ENCODE measurements around the gene DUSP22.

DUSP22 gene

DNA sequence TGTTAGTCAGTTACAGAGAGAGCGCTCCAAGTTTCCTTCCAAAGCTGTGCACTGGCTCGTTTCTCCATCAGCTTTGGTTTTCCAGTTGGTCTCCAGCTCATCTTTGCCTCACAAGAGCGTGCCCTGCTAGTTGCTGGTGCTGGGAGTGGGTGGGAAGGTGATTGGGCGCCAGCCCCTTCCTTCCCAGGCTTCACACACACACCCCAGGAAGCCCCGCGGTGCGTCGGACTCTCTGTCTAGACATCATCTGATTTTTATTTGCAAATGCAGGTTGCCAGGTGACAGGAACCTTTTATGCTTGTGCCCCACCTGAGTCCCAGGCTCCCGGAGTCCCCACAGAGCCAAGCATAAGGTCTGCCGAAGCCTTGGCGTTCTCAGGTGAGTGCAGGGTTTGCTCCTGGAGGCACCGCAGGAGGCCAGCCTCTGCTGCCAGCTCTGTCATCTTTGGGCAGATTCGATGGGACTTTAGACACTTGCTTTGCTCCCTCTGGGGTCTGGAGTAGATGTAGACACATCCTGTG is 106.3 kb downstream of the DUSP22 start:
- peak; percentile 35 for DNase-seq

DNA sequence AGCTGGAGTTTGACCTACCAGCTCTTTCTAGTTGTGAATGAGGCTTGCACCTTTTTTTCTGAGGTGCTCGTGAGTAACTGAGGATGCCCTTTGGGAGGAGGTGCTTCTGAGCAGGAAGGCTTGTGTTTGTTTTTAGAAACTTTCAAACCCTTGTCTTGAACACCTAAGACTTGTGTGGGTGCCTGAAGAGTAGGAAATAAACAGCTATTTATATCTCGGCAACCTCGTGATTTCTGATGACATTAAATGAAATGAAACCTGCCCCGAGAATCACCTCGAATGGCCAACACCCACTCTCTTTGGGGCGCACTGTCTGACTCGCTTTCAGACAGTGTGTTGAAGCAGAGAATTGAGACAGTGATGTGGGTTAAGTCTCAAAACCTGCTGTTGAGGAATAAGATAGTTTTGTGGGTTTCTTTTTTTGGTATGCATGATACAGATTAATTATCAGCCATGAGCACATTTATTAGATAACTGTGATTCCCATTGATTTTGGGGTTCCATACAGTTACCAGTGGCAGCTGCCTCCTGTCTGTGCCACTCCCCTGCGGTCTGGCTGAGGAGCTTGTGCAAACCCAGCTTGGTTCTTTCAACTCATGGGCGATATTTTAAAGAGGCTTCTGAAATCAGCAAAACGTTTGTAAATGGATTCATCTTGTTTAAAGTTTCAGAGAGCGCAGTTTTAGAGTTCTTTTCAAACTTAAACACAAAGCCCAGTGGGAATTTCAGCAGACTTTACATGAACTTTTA is 107.7 kb downstream of the DUSP22 start:
- peak; percentile 61 for DNase-seq

GRCh38 chr6:400815-401214 is 108.5 kb downstream of the DUSP22 start:
- DNase-seq = no peak
